Gastrocnemius medialis (tissue), 4 donors: Measurements from ENCODE around the gene VOPP1. TPM values are rescaled to one million over a fixed set of nuclear protein-coding genes. Genes with fewer than 3 reads are reported as not detected.

ENCODE experiments used
- ATAC-seq, 2 donors: fragments of 150-250 bp; one replicate each; pipeline ENCODE4 v1.9.1; 2016
- DNase-seq, 2 donors: peaks; one replicate each; pipeline ENCODE4 v3.0.0-alpha.2; 2019
- H3K27ac ChIP-seq, 4 donors: fragments of 200-600 bp; sonication (generic); 1 replicate in 1 of 4; 2 replicates in 3 of 4; pipeline ENCODE4 v1.5.1; 2016 to 2018; ENCODE audit warnings: mild to moderate bottlenecking in 2 of 4, moderate library complexity in 1 of 4
- H3K27me3 ChIP-seq, 3 donors: fragments of 200-600 bp; sonication (generic) in 2 of 3; 1 replicate in 1 of 3; 2 replicates in 2 of 3; pipeline versions ENCODE4 v1.5.1 to v1.6.0; 2016 to 2019; ENCODE audit warnings: mild to moderate bottlenecking in 1 of 3, moderate library complexity in 1 of 3
- H3K36me3 ChIP-seq, 2 donors: fragments of 200-600 bp; sonication (generic) in 1 of 2; one replicate each; pipeline ENCODE4 v1.5.1; 2017 to 2018
- H3K4me1 ChIP-seq, 2 donors: fragments of 200-600 bp; sonication (generic) in 1 of 2; one replicate each; pipeline ENCODE4 v1.5.1; 2016 to 2017; ENCODE audit warnings: mild to moderate bottlenecking in 2 of 2
- H3K4me3 ChIP-seq, 4 donors: fragments of 200-600 bp; sonication (generic) in 3 of 4; 1 replicate in 1 of 4; 2 replicates in 3 of 4; pipeline ENCODE4 v1.5.1; 2016 to 2019; ENCODE audit warnings: mild to moderate bottlenecking in 2 of 4
- H3K9me3 ChIP-seq, 3 donors: fragments of 200-600 bp; sonication (generic) in 2 of 3; 1 replicate in 1 of 3; 2 replicates in 2 of 3; pipeline ENCODE4 v1.5.1; 2016 to 2019
- POLR2A ChIP-seq, 2 donors: fragments of 450-650 bp; IDR thresholded peaks; one replicate each; pipeline ENCODE4 v1.6.1; 2017; ENCODE audit warnings: antibody characterized with exemption in 2 of 2, mild to moderate bottlenecking in 2 of 2, moderate library complexity in 2 of 2
- in situ Hi-C, 4 donors: fragments of 200-750 bp; cut with MboI; loops; one replicate each; pipeline versions ENCODE4 v1.15.0 to v1.8.0; 2017; ENCODE audit warnings: low sequenced_read_pairs in 4 of 4
- intact Hi-C: fragments of 100-400 bp; cut with DNase I; formaldehyde crosslinking; loops from one replicate; pipeline ENCODE4 v1.15.1; 2023; ENCODE audit warnings: low total_unique reads
- total RNA-seq, 4 donors: library from RNA; depleted of rRNA; stranded (reverse); fragments of >200 nt; gene quantifications; one replicate each; pipeline versions ENCODE4 v1.1.0 to v1.2.3, GENCODE V29; 2016
- TF ChIP-seq, protein P1 (sequence below), 5 experiments: fragments of 450-650 bp in 3 of 5; fragments of 200-600 bp in 2 of 5; sonication (generic) in 2 of 5; IDR thresholded peaks in 4 of 5; conservative IDR thresholded peaks in 1 of 5; 1 replicate in 4 of 5; 2 replicates in 1 of 5; pipeline ENCODE4 v1.5.1; 2016 to 2019; ENCODE audit warnings: antibody characterized with exemption in 5 of 5, mild to moderate bottlenecking in 3 of 5, moderate library complexity in 3 of 5

Gene VOPP1
- total RNA-seq, 4 donors from 2014 or later: 17.3 to 27.9 (median 26.5) TPM

DNA sequence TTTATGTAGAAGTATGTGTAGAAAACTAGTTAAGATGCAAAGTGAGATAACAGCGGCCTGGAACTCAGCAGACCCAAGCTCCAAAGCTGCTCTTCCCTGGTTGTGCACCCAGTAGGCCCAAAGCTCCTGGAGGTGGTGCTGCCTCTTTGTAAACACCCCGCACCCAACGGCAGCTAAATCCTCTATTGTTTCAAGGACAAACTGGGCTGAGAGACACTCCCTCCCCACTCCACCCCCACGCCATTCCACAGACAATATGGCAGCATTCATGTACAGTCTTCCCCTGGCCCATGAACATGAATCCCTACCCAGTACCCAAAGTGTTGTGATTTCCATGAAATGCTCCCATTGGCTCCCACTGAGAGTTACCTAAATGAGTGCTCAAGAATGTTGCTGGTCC, 73.5 kb downstream of the VOPP1 start:
- no peaks in the 10 kb centered on the region for H3K36me3 ChIP-seq
- in situ Hi-C loops: no loop called here

DNA sequence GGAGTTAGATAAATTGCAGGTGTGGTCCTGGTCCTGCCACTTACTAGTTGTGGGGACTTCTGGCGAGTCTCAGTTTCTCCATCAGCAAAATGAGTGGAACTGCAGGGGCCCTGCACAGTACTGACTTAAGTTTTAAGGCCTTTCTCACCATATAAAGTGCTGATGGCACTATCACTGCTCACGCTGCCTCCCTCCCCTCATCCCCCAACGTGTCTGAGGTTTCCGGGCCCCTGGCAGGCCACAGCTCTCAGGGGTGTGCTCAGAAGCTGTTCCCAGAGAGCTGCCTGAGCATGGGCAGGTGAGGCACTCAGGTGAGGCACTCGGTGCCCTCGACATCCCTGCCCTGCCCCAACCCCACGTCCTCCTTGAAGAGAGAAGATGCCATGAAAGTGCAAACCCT, 74.2 kb downstream of the VOPP1 start:
- in situ Hi-C loops: no loop called here
- ATAC-seq: no peak
- Histone ChIP-seq H3K4me3 (no peak overlapping the region), H3K9me3 (no peaks in the 10 kb centered on the region), H3K36me3 (no peaks in the 10 kb centered on the region), H3K4me1 (peaks cover 43 to 57% of the 10 kb centered on the region in 2 donors), H3K27ac (no peak overlapping the region), H3K27me3 (no peaks in the 10 kb centered on the region)
- DNase-seq: no peak
- intact Hi-C loops: no loop called here
- no peak for TF ChIP-seq POLR2A (IDR thresholded peaks at IDR 0.05)
- TF ChIP-seq, protein P1, sequence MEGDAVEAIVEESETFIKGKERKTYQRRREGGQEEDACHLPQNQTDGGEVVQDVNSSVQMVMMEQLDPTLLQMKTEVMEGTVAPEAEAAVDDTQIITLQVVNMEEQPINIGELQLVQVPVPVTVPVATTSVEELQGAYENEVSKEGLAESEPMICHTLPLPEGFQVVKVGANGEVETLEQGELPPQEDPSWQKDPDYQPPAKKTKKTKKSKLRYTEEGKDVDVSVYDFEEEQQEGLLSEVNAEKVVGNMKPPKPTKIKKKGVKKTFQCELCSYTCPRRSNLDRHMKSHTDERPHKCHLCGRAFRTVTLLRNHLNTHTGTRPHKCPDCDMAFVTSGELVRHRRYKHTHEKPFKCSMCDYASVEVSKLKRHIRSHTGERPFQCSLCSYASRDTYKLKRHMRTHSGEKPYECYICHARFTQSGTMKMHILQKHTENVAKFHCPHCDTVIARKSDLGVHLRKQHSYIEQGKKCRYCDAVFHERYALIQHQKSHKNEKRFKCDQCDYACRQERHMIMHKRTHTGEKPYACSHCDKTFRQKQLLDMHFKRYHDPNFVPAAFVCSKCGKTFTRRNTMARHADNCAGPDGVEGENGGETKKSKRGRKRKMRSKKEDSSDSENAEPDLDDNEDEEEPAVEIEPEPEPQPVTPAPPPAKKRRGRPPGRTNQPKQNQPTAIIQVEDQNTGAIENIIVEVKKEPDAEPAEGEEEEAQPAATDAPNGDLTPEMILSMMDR (IDR thresholded peaks at IDR 0.05 in 4 of 5, conservative IDR thresholded peaks at IDR 0.05 in 1 of 5): no peak

More for the DNA sequence above, 73.5 kb downstream of the VOPP1 start:
- H3K9me3 ChIP-seq: no peaks in the 10 kb centered on the region
- no peak for DNase-seq
- intact Hi-C loops: no loop called here
- TF ChIP-seq, protein P1 (IDR thresholded peaks at IDR 0.05 in 4 of 5, conservative IDR thresholded peaks at IDR 0.05 in 1 of 5): no peak
- TF ChIP-seq POLR2A (IDR thresholded peaks at IDR 0.05): no peak
- H3K27me3 ChIP-seq: no peaks in the 10 kb centered on the region
- peaks cover 50 to 59% of the 10 kb centered on the region in 2 donors for H3K4me1 ChIP-seq
- ATAC-seq: no peak
- no peak overlapping the region for H3K4me3 ChIP-seq
- H3K27ac ChIP-seq: no peak overlapping the region

DNA sequence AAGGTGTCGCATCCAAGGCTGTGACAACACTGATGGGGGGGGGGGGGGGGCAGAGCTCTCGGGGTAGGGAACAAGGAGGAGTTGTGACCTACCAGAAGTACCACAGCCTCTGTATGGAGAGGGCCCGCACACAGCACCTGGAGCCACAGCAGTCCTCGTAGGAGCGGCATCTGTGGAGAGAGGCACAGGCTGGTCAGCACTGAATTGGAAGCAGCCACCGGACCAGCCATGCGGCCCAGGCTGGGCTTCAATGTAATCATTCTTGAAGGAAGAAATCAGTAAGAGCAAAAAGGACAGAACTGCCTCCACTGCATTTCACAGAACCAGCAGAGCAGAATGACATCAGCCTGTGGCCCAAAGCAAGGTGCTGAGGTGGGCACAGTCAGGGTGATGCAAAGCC, 74.8 kb downstream of the VOPP1 start:
- no peaks in the 10 kb centered on the region for H3K36me3 ChIP-seq
- H3K27ac ChIP-seq: no peak overlapping the region
- H3K4me3 ChIP-seq: no peak overlapping the region
- DNase-seq (no peak), ATAC-seq (no peak)
- H3K4me1 ChIP-seq: peaks cover 37 to 52% of the 10 kb centered on the region in 2 donors
- intact Hi-C loops: no loop called here
- in situ Hi-C loops: no loop called here
- H3K27me3 ChIP-seq: no peaks in the 10 kb centered on the region
- H3K9me3 ChIP-seq: no peaks in the 10 kb centered on the region
- no peak for TF ChIP-seq POLR2A (IDR thresholded peaks at IDR 0.05)
- TF ChIP-seq, protein P1 (IDR thresholded peaks at IDR 0.05 in 4 of 5, conservative IDR thresholded peaks at IDR 0.05 in 1 of 5): no peak

DNA sequence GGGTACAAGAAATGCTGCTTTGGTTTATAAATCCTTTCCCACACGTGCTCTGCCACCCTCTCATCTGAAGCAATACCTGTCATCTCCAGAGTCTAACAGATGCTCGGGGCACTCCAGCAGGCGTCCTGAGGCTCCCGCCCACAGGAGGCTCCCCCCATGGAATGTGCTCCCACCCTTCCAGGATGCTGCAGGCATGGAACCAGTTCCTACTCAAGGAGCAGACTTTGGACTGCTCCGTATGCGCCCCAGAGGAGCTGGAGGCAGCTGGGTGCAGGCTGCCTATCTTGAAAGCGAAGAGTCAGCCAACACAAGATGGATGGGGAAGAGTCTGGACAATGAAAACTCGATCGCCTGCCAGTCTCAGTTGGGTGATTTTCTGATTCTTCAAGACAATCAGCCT, 75.4 kb downstream of the VOPP1 start:
- H3K4me1 ChIP-seq: peaks cover 31 to 46% of the 10 kb centered on the region in 2 donors
- no peaks in the 10 kb centered on the region for H3K9me3 ChIP-seq
- H3K36me3 ChIP-seq: peaks cover 0 to 3% of the 10 kb centered on the region in 2 donors
- DNase-seq (no peak), ATAC-seq (no peak)
- no peak overlapping the region for H3K4me3 ChIP-seq
- in situ Hi-C loops: no loop called here
- no peaks in the 10 kb centered on the region for H3K27me3 ChIP-seq
- intact Hi-C loops: no loop called here
- no peak for TF ChIP-seq POLR2A (IDR thresholded peaks at IDR 0.05)
- TF ChIP-seq, protein P1 (IDR thresholded peaks at IDR 0.05 in 4 of 5, conservative IDR thresholded peaks at IDR 0.05 in 1 of 5): no peak
- no peak overlapping the region for H3K27ac ChIP-seq

DNA sequence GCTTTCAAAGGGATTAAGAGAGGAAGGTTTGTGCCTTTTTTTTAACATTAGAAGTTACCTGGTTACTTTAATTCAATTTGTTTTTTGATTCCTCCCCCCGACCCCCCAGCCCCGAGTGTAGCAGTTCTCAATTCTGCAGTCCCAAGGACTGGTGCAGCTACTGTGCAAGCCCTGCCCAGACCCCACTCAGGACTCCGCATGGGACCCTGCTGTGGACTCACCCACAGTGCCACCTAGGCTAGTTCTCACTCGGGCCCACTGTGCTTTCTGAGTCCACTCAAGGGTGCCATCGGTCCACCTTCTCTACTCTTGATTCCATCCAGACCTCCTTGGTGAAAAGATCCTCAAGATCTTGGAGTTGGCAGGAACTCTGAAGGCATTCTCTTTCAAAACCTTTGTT, 77.4 kb downstream of the VOPP1 start:
- DNase-seq: no peak
- Histone ChIP-seq H3K4me1 (peaks cover 11 to 26% of the 10 kb centered on the region in 2 donors), H3K36me3 (peaks cover 0 to 18% of the 10 kb centered on the region in 2 donors), H3K9me3 (no peaks in the 10 kb centered on the region), H3K27ac (no peak overlapping the region), H3K4me3 (no peak overlapping the region), H3K27me3 (no peaks in the 10 kb centered on the region)
- no peak for TF ChIP-seq POLR2A (IDR thresholded peaks at IDR 0.05)
- TF ChIP-seq, protein P1 (IDR thresholded peaks at IDR 0.05 in 4 of 5, conservative IDR thresholded peaks at IDR 0.05 in 1 of 5): no peak
- in situ Hi-C loops (no loop called here), intact Hi-C loops (no loop called here)
- ATAC-seq: no peak
